22Rv1 (cell line): Measurements from ENCODE around the gene TNFRSF21.

Source experiments
- ZFX ChIP-seq: fragments of 450-650 bp; IDR thresholded peaks from 2 replicates; pipeline ENCODE4 v1.6.1; 2017; ENCODE audit warnings: antibody characterized with exemption, borderline replicate concordance
- TF ChIP-seq, protein P1 (sequence below): fragments of 450-650 bp; IDR thresholded peaks from 2 replicates; pipeline ENCODE4 v1.5.1; 2017; ENCODE audit warnings: mild to moderate bottlenecking

- TF ChIP-seq, protein P1, sequence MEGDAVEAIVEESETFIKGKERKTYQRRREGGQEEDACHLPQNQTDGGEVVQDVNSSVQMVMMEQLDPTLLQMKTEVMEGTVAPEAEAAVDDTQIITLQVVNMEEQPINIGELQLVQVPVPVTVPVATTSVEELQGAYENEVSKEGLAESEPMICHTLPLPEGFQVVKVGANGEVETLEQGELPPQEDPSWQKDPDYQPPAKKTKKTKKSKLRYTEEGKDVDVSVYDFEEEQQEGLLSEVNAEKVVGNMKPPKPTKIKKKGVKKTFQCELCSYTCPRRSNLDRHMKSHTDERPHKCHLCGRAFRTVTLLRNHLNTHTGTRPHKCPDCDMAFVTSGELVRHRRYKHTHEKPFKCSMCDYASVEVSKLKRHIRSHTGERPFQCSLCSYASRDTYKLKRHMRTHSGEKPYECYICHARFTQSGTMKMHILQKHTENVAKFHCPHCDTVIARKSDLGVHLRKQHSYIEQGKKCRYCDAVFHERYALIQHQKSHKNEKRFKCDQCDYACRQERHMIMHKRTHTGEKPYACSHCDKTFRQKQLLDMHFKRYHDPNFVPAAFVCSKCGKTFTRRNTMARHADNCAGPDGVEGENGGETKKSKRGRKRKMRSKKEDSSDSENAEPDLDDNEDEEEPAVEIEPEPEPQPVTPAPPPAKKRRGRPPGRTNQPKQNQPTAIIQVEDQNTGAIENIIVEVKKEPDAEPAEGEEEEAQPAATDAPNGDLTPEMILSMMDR, result no peak
- TF ChIP-seq ZFX, result no peak
Measured at GRCh38 chr6:47303861-47304260, 5.8 kb downstream of the TNFRSF21 start.
